Ishikawa (cell line): ENCODE measurements around the gene ALOX5AP.

Source experiments
- CEBPB ChIP-seq: IDR thresholded peaks from 2 replicates; pipeline ENCODE4 v1.6.1; 2012
- EGR1 ChIP-seq: IDR thresholded peaks from 2 replicates; pipeline ENCODE4 v1.6.1; 2012
- EP300 ChIP-seq: IDR thresholded peaks from 2 replicates; pipeline ENCODE4 v1.6.1; 2012; ENCODE audit warnings: borderline replicate concordance
- RAD21 ChIP-seq: IDR thresholded peaks from 2 replicates; pipeline ENCODE4 v1.6.1; 2012; ENCODE audit warnings: low read depth
- TAF1 ChIP-seq: IDR thresholded peaks from 2 replicates; pipeline ENCODE4 v1.6.1; 2012; ENCODE audit warnings: low read depth, mild to moderate bottlenecking
- TCF12 ChIP-seq: IDR thresholded peaks from 2 replicates; pipeline ENCODE4 v1.6.1; 2012; ENCODE audit warnings: low read depth
- TEAD4 ChIP-seq: IDR thresholded peaks from 2 replicates; pipeline ENCODE4 v1.6.1; 2012
- YY1 ChIP-seq: IDR thresholded peaks from 2 replicates; pipeline ENCODE4 v1.6.1; 2012; ENCODE audit warnings: low read depth
- TF ChIP-seq, protein P1 (sequence below): IDR thresholded peaks from 2 replicates; pipeline ENCODE4 v1.6.1; 2012
- TF ChIP-seq, protein P2 (sequence below): IDR thresholded peaks from 2 replicates; pipeline ENCODE4 v1.6.1; 2012; ENCODE audit warnings: low read depth, mild to moderate bottlenecking
- TF ChIP-seq, protein P3 (sequence below): IDR thresholded peaks from 2 replicates; pipeline ENCODE4 v1.6.1; 2012

DNA sequence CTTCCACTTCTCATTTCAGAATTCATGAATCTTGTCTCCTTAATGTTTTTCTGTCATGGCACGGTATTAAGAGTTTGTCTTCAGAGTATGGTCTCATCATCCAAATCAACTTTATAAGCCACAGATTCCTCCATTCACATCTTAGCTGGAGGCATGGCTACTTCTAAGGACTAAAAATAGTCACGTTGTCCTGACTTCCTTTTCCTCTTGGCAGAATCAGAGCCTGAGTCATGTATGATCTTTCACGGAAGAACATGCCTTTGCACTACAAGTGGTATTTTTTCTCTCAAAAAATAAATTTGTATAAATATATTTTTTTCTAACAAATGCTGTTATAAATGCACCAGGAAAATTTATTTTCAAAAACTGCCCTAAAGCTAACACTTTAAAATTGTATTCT lies 71.4 kb downstream of the ALOX5AP start:
- TF ChIP-seq RAD21 (no peak), CEBPB (no peak), TCF12 (no peak), EP300 (no peak), EGR1 (no peak), YY1 (no peak), TAF1 (no peak), TEAD4 (no peak)
- TF ChIP-seq, protein P1, sequence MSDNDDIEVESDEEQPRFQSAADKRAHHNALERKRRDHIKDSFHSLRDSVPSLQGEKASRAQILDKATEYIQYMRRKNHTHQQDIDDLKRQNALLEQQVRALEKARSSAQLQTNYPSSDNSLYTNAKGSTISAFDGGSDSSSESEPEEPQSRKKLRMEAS = no peak
- TF ChIP-seq, protein P2, sequence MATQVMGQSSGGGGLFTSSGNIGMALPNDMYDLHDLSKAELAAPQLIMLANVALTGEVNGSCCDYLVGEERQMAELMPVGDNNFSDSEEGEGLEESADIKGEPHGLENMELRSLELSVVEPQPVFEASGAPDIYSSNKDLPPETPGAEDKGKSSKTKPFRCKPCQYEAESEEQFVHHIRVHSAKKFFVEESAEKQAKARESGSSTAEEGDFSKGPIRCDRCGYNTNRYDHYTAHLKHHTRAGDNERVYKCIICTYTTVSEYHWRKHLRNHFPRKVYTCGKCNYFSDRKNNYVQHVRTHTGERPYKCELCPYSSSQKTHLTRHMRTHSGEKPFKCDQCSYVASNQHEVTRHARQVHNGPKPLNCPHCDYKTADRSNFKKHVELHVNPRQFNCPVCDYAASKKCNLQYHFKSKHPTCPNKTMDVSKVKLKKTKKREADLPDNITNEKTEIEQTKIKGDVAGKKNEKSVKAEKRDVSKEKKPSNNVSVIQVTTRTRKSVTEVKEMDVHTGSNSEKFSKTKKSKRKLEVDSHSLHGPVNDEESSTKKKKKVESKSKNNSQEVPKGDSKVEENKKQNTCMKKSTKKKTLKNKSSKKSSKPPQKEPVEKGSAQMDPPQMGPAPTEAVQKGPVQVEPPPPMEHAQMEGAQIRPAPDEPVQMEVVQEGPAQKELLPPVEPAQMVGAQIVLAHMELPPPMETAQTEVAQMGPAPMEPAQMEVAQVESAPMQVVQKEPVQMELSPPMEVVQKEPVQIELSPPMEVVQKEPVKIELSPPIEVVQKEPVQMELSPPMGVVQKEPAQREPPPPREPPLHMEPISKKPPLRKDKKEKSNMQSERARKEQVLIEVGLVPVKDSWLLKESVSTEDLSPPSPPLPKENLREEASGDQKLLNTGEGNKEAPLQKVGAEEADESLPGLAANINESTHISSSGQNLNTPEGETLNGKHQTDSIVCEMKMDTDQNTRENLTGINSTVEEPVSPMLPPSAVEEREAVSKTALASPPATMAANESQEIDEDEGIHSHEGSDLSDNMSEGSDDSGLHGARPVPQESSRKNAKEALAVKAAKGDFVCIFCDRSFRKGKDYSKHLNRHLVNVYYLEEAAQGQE = no peak
- TF ChIP-seq, protein P3, sequence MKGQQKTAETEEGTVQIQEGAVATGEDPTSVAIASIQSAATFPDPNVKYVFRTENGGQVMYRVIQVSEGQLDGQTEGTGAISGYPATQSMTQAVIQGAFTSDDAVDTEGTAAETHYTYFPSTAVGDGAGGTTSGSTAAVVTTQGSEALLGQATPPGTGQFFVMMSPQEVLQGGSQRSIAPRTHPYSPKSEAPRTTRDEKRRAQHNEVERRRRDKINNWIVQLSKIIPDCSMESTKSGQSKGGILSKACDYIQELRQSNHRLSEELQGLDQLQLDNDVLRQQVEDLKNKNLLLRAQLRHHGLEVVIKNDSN = no peak
